SIG-M5 treated with dmso at 0.1 percent for 504 hours (cell line): ENCODE data around the gene NOS1.
A peak's percentile ranks its signal among the peaks of the same experiment; 100 is the strongest.
"Not testable (repeated sequence)": the region's sequence is repeated elsewhere in the genome, so short reads cannot be mapped to it uniquely, and the experiment has no call there.

ENCODE experiments used
- DNase-seq: peaks from one replicate; lab custom pipeline; 2025; ENCODE audit not compliant: unreplicated experiment; lab: John Stamatoyannopoulos, UW

Gene NOS1

DNA sequence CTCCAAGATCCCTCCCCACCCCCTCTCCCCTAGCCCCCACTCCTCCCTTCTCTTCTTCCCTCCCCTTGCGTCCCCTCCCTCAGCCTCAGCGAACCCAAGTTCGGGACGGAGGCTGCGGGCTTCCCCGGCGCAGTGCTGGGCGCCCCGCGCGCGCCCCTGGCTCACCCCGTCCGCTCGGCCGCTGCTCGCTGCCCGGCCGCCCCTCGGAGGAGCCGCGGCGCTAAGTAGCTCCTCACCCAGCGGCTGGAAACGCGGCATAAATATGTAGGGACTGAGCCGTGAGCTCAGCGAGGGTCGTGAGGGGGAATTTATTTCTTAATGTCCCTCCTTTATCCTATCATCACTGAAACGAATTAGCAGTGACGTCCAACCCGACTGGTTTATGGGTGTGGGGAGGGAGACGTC lies at the start of gene NOS1:
TSS of gene NOS1 (minus strand) at position 280 of the 405 bp plus-strand sequence. CDS start 30,557 bp downstream, outside the sequence.
- DNase-seq = no peak

DNA sequence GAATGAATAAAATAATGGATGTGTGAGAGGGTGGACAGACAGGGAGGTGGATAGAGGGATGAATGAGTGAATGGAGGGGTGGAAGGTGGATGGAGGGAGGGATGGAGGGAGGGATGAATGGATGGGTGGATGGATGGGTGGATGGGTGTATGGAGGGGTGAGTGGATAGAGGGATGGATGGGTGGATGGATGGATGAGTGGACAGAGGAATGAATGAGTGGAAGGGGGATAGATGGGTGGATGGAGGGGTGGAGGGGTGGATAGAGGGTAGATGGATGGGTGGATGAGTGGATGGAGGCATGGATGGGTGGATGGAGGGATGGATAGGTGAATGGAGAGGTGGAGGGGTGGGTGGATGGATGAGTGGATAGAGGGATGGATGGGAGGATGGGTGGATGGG lies 47.9 kb upstream of the NOS1 start:
- DNase-seq = no peak

DNA sequence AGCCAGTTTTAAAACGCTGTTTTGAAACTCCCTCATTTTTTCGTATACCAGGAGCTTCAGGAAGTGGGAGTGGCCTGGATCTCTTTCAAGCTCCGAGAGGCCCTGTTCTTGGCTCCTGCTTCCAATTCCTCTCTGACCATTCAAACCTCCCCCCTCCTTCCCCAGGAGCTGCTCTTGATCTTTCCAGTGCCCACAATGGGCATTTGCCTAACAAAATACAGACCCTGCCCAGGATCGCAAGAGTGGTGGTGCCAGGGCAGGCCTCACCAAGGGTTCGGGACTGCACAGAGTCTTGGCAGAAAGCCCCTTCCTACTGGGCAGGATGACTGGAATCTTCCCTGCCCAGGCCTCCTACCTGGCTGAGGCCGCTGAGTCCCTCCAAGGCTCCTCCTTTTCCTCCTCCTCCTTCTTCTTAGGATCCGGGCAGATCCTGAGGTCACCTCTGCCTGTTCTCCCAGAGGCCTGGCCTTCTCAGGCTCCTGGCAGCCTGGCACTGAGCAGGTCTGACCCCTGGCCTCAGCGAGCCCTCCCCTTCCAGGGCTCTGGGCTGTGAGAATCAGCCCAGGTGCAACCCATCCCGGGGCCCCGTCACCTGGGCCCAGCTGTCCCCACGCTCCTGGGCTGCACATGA lies 46.9 kb upstream of the NOS1 start:
- DNase-seq = peak; percentile 9

DNA sequence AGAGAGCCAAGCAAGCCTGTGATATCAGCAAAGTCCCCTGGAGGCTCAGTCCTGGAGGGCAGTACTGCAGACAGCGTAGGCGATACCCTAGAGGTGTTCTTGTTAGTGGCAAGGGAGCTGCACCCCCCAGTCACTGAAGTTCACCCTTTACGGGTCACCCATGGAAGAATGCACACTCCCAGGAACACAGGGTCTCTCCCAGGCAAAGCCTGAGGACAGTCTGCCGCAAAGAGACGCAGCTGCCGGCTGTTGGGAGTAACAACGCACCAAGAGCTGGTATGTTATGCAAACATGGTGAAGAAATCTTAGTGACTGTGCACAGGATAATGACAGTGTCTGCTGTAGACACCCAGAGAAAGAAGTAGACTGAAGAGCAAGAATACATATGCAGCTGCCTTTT lies 43.5 kb upstream of the NOS1 start:
- peak; percentile 84 for DNase-seq

DNA sequence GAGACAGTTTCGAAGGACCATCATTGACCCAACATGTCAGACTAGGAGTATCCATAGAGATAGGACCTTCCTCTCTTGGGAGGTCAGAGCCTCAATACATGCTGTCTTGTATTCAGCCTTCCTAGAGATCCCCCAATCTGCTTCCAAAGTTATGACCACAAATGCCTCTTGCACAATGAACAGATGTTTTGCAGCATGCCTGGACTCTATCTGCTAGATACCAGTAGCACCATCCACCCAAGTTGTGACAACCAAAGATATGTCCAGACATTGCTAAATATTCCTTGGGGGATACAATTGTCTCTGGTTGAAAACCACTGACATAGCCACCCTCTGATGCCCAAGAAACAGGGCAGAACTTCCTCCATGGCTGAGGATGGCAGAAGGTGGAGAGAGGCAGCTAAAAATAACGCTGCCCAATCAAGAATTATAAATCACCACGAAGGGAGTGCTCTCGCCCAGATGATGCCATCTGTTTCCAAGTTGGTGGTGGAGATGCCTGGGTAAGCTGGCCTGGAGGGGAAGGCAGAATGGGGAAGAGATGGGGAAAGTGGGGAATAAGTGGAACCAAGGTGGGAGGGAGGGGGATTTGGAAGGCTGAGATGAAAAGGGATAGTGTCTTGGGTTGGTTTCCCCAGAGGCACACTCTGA lies 42.9 kb upstream of the NOS1 start:
- DNase-seq = peak; percentile 76

DNA sequence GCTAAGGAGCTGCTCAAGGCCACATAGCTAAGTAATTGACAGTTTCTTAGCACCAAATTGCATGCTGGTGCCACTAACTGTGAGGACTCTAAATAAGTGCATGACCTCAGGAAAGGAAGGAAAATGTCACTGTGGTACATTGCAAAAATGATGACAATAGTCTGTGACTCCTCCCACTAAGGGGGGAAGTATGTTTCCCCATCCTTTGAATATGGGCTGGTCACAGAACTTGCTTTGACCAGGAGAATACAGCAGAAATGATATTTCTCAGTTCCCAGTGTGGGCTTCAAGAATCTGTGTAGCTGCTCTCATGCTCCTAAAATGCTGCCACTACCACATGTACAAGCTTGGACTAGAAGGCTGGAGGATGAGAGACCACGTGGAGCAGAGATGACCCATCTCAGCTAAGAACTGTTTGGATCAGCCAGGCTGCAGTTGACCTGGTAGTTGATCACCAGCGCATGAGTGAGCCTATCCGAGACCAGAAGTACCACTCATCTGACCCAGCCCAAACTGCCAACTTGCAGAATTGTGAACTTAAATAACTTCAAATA lies 42.2 kb upstream of the NOS1 start:
- peak; percentile 77 for DNase-seq

DNA sequence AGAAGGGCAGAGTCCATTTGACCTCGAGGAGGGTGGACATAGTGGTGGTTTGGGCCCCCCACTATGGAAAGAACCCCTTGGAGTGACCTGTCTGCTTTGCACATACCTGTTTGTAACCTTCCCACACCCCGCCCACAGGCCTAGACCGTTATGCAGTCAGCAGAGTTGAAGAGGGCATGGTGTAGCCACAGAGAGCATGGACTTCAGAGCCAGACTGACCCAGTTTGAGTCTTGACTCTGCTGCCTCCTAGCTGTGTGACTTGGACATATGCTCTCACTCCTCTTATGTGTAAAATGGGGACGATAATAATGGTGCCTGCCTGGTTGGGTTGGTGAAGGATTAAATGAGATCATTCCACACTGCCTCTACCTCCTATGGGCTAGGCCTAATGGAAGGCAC lies 40.9 kb upstream of the NOS1 start:
- DNase-seq = no peak

DNA sequence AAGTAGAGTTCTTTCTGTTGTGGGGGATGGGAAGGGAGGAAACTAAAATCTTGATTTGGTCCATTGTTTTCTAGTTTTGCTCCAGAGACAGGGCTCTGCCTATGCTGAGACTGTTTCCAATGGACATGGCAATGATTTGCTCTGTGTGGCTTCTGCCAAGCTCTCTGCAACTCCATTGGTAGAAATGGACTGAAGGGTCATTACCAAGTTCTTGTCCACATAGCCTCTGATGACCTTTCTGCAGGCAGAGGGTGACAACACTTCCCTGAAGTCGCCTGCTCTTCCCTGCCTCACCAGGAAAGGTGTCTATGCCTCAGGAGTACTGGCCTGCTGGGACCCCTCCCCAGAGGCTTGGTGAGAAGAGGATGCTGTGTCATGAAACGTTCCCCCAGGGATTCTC lies 39.5 kb upstream of the NOS1 start:
- no peak for DNase-seq

DNA sequence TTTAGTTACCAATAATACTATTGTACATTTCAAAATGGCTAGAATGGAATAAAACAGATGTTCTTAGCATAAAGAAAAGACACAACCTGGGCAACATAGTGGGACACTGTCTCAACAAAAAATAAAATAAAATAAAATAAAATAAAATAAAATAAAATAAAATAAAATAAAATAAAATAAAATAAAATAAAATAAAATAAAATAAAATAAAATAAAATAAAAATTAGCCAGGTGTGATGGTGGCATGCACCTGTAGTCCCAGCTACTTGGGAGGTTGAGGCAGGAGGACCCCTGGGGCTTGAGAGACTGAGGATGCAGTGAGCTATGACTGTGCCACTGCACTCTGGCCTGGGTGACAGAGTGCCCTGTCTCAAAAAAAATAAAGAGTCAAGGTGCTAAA lies 37.1 kb upstream of the NOS1 start:
- not testable (repeated sequence) for DNase-seq

DNA sequence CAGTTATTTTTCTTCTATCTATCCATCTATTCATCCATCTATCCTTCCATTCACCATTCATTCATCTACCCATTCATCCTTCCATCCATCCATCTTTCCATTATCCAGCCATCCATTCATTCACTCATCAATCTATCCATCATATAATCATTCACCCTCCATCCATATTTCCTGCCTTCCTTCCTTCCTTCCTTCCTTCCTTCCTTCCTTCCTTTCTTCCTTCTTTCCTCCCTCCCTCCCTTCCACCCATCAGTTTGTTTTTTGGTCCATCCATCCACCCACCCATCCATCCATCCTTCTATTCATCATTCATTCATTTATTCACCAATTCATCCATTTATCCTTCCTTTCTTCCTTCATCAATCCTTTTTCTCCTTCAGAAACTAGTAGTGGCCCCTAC lies 34.3 kb upstream of the NOS1 start:
- no peak for DNase-seq

DNA sequence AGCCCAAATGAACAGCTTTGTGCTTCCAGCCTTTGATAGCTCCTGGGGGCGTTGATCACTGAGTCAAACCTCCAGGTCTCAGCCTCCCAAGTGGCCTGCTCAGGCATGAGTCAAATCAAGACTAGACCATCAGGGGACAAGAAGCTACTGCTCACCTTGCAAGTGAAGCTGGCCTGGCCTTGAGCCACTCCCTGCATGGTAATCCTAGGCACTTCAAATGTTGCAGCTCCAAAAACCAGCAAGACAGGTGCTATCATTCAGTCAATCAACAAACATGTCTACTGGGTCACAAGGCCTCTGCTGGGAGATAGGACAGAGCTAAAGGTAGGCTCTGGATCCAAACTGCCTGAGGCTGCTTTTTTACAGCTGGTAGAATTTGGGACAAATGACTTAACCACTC lies 33.1 kb upstream of the NOS1 start:
- no peak for DNase-seq

DNA sequence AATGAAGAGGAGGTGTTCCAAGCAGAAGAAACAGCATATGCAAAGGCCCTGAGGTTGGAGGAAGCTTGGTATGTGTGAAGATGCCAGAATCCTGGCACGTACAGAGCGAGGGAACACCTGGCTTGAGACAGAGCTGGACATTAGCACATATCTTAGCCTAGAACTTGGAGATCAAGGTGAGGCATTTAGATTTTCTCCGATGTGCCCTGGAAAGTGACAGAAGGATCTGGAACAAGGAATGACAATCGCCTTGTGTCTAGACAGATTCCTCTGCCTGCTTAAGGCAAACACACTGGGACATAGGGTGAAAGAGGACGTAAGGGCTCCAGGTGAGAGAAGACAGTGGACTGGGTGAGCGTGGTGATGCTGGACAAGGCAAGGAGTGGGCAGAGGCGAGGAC lies 32.2 kb upstream of the NOS1 start:
- no peak for DNase-seq

DNA sequence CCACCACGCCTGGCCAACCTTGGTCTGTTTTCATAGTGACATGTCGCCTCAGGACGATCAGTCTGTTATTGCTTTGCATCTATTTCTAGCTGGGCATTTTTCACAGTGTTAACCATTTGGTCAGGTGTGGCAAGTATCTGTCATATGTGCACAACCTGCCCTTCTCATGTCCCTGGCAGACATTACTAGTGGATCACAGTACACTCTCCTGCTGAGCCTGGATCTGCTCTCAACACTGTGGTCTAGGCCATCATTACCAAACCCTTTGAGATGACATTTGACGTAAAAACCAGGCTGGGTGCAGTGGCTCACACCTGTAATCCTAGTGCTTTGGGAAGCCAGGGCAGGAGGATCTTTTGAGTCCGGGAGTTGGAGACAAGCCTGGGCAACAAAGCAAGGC lies 29.4 kb upstream of the NOS1 start:
- no peak for DNase-seq

DNA sequence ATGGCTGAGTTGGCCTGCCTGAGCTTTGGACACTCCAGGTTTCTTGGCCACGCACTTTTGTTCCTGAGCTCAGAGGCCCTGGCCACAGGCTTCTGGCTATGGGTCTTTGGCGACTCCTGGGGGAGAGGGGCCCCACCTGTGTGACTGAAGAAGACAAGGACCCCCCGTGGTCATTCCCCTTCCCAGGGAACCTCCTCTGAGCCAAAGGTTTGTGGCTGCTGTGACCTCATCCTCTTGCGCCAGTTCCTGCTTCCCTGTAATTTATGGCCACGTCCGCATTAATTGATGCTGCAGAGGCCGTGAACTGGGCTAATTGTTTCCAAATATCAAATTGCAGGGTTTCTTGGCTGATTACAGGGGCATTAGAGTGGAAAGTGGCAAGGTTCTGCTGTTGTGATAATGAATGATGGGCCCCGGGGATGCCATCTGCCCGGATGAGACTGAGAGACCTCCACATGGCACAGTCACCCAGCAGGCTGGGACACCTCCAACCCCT lies 27.6 kb upstream of the NOS1 start:
- no peak for DNase-seq

DNA sequence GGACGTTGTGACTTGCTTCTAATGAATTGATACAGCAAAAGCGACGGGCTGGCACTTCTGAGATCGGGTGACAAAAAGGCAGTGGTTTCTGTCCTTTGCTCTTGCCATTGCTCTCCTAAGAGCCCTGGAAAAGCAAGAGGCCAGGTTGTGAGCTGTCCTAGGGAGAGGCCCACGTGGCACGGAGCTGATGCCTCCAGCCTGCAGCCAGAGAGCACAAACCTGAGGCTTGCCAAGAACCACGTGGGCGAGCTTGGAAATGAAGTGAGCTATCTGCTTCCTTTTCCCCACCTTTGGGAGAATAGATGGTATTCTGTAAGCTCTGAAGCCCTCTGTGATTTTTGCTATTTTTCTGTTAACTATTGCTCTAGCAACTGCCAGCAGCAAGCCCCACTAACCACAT lies 26.4 kb upstream of the NOS1 start:
- no peak for DNase-seq

DNA sequence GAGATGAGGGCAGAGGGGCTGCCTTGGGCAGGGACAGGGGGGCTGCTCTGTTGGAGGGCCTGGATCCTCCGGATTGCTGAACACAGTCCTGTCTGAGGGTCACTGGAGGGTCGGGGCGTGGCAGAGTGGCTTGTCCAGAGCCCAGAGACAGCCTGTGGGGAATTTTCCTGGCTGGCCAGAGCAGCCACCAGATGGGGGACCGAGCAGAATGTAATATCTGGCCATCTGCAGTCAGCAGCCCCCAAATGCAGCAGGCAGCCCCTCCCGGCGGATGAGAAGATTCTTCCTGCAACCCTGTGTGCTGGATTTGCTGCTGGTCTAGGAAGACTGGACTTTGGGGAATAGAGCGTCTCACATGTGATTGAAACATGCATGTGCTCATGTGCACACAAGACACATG lies 23.3 kb upstream of the NOS1 start:
- no peak for DNase-seq

DNA sequence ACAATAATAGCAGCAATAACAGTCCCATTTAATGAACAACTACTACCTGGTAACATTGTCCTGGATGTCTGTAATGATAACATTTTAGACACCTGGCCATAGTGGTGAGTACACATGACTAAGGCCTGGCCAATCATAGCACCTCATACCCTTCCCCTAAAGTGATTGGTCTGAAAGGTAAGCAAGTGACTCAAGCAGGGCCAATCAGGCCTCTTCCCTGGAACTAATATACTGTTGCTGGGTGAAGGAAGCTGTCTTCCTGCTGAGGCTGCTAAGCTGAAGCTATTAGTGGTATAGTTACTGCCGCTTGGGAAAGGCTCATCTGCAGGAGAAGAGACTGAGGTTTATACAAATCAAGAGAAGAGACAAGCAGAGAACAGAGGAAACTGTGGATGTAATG lies 18.7 kb upstream of the NOS1 start:
- DNase-seq = no peak

DNA sequence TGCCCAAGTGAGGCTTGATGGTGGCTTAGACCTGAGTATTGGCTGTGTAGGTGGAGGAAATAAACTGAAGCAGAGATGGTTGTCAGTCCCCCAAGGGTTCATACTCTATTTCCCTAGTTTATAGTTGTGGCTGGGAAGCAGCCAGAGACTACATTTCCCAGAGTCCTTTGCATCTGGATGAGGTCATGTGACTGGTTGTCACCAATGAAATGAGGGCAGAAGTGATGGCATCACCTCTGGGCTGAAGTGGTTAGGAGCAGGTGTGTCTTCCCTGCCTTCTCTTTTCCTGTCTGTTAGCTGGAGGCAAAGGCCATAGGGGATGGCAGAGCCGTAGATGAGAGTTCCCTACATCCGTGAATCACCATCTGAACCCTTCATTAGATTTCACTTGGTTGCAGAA lies 16.3 kb upstream of the NOS1 start:
- no peak for DNase-seq

DNA sequence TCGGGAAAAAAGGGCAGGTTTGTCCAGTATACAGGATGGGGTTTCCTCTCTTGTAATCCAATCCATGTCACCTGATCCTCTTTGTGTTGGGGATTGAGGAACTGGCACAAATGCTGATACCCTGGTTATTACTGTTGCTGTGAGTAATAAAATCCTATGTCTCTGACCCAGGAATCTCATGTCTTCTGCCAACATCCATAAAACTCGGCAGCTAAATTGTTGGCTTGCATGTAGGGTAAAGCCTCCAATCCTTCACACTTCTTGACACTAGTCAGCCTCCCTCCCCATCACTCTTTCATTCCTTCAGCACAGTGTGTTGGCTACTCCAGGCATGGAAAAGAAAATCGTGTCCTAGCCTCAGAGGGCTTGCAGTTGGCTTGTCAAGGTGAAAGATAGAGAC lies 9.2 kb upstream of the NOS1 start:
- DNase-seq = no peak

DNA sequence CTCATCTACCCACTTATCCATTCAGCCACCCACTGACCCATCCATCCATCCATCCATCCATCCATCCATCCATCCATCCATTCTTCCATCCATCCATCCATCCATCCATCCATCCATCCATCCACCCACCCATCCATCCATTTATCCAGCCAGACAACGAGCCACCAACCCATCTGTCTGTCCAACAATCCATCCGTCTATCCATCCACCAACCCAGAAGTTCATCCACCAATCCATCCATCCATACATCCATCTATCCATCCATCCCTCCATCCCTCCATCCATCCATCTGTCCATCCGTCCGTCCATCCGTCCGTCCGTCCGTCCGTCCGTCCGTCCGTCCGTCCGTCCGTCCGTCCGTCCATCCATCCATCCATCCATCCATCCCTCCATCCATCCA lies 8.6 kb upstream of the NOS1 start:
- not testable (repeated sequence) for DNase-seq

DNA sequence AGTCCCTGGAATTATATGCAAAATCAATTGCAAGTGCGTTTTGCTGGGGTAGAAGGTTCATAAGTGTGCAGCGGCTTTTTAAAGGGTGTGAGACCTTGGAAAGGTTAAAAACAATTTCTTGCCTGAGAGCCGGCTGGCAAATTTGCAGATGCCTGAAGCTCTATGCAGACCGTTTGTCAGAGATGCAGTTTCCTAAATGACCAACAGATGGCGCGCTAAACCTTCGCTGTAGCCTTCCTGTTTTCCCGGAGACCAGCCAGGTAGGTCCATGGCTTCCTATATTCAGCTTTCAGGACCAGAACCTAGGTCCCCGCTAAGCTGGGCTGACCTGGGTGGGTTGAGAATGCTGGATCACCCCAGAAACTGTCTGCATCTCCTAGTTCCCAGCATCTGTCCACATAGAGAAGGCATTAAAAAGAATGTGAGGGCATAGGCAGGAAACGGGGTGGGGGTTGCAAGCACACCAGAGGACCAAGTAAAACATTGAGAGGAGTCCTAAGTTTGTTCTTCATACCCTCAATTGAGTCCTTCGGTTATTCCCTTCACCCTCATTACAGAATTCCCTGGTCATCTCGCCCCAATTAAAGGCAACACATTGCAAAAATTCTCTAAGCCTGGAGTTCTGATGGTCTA lies 5.7 kb upstream of the NOS1 start:
- DNase-seq = peak; percentile 63

DNA sequence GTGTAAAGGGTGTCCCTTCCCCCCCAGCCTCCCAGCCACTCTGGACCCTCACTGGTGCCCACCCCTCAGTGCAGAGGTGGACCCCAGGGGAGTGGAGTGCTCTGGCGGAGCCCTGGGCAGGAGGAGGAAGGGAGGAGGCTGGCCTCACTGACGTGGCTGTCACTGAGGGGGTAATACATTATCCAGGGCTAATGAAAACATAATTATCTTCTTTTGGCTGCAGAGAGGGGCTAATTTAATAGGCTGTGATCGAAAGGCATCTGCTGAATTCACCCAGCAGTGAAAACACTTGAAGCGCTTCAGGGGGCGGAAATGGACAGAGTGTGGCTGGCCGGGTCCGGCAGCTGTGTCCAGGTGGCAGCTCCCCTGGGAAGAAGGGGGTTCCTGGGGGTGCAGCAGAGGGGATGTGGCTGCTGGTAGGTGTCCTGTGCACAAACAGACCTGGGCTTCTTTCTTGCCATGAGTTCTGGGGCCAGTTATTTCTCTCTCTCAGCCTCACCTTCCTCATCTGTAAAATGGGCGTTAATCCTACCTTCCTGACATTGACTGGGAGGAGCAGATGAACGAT lies 3.7 kb upstream of the NOS1 start:
- no peak for DNase-seq
